HG02798 (cell line): ENCODE data around the gene TASP1.
"Not testable (repeated sequence)": the region's sequence is repeated elsewhere in the genome, so short reads cannot be mapped to it uniquely, and the experiment has no call there.

Experiments used
- ATAC-seq: cut with Tn5 transposase; IDR thresholded peaks from one replicate; pipeline ENCODE4 v1.9.1; 2021; ENCODE audit warnings: mild to moderate bottlenecking; ENCODE audit not compliant: unreplicated experiment, poor library complexity

The TASP1 gene

DNA sequence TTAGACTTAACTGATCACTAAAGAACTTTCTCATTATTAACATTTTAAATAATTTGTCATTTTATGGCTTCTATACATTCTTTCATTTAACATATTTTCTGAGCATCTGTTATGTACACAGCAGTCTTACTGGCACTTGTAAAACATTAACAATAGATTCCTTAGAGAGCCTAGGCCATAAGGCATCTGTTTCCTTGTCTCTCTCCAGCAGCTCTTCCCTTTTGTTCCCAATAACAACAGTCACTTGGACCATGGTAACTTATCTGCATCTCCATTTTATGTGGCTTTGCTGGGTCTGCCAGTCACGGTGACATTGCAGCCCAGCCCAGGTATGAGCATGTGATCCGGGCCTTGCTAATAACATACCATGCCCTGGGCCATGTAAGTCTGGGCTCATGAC lies 11.7 kb upstream of the TASP1 start:
- ATAC-seq = no peak

DNA sequence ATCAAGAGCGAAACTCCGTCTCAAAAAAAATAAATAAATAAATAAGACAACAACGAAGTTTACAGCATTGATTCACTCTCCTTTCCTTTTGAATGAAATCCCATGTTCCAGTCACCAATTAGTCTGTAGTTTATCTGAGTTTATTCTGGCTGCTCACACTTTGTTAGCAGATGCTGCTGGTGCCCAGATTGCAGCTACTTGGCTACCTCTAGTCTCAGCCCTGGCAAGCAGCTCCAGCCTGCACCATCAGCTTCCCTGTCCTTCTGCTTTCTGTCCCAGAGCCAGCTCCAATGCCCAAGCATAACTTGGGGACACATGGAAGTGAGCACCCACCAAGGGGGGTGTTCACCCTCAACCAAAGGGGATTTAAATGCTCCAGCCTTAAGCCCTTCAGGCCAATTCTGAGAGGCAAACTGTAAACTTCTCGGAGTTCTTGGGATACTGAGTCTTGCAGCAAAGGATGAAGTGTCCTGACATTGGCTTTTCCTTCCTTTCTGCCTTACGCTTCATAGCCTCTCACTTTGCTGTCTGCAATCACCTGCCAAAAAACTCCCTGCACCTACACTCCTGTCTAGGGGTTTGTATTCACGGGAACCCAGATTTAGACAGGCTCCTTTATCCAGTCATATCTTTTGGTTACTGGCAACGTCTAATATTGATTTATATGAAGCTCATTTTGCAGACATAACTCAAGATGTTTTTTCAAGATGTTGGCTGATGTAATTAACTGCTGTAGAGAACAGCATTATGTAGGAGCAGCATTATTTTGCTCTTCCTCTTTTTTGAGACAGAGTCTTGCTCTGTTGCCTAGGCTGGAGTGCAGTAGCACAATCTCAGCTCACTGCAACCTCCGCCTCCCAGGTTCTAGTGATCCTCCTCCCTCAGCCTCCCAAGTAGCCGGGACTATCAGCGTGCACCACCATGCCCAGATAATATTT lies 9.8 kb upstream of the TASP1 start:
- ATAC-seq = no peak

DNA sequence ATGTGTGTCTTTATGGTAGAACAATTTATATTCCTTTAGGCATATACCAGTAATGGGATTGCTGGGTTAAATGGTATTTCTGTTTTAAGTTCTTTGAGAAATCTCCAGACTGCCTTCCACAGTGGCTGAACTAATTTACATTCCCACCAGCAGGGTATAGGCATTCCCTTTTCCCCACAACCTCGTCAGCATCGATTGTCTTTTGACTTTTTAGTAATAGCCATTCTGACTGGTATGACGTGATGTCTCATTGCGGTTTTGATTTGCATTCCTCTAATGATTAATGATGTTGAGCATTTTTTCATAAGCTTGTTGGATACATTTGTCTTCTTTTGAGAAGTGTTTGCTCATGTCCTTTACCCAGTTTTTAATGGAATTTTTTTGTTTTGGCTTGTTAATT lies 5.3 kb upstream of the TASP1 start:
- ATAC-seq = no peak

DNA sequence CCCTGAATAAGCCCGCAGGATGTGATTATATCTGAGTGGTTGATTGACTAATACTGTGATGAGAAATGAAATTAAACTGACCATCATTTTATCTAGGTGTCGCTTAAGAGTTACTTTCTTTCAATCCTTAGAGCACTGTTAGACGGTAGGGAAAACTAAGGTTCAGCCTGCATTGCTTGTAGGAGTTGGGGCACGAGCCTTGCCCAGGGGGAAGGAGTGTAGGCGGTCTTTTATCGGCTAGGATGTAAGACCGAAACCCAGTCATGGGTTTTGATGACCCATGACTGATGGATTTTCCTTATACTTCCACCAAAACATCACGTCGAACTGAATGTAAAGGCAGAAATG lies 392 bp upstream of the TASP1 start:
- ATAC-seq = no peak

DNA sequence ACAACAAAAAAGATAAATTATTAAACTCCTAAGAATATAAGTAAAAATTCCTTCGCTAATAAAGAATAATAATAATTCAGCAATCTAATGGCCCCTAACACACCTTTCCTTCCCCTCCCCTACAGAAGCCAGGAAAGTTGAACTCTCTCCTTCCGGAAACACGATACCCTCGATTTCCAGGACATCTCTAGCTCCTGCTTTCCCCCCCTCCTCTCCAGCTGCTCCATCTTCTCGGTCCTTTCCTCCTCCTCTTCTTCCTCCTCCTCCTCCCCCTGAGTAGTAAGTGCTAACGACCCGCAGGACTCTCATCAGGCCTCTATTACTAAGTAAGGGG lies 603 bp downstream of the TASP1 start:
- no peak for ATAC-seq

DNA sequence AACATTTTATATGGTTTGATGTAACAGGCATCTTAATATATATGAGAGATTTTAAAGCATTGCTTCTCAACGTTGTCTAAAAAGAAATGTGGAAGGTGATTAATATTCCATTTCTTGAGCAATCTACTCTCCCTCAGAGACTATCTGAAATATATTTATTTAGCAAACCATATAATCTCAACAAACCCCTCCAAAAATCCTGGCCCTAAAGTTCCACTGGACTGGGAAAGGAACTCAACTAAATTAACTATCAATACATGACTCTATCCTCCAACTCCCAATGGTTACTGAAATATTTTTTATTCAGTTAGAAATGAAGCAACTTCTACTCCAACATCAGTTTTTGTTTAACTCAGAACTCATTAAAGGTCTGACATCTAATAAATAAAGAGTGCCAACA lies 6.3 kb downstream of the TASP1 start:
- ATAC-seq = no peak

DNA sequence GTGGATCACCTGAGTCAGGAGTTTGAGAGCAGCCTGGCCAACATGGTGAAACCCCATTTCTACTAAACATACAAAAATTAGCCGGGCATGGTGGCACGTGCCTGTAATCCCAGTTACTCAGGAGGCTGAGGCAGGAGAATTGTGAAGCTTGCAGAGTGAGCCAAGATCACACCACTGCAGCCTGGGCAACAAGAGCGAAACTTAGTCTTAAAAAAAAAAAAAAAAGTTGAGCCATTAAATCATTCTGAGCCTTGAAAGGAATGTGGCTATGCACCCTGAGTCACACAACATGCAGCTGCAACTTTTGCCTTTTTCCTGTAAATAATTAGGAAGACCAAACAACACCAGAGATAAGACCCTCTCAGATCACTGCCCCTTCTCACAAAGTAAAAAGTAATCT lies 11.2 kb downstream of the TASP1 start:
- ATAC-seq = not testable (repeated sequence)

DNA sequence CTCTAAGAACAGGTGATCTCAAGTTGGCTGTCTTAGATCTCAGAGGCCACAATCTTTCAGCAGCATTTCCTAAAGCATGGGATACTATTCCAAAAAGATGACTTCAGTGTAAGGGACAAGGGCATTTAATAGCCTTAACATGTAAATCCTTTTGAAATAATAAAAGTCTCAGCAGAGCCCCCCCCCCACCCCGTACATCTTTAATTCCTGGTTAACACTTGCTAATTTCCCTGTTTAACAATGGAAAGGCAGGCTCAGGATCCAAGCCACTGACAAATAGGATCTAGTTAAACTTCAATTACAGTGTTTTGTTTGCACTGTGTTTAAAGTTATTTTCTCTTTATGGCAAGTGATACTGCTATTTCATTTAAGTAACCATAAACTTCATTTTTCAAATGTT lies 12.0 kb downstream of the TASP1 start:
- no peak for ATAC-seq

DNA sequence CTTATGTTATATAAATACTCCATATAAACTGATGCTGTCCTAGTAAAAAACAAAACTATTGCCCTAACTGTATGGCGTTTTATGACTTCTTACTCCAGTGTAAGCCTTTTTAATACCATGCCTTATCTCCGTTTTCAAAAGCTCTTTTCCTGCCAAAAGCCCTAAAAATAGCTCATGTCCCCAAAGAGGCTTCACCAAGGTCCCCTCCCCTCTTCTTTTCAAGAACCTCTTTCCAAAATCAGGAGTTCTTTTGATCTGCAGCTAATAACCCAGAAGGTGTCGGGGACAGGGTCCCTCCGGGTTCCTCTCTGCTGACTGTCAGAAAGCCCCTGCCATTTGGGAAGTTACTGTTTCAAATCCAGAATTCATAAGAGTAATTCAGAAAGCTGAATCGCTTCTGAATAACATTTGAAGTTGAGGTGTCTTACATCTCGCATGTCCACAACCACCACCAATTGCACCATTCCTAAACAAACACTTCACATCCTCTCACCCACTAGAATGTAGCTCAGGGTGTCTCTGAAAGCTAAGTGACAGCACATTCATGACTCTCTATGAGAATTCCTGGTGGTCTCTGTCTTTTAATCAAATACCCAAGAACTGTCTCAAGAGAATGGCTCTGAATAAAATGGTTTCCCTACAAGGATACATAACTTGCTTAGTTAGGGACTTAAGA lies 13.3 kb downstream of the TASP1 start:
- no peak for ATAC-seq

DNA sequence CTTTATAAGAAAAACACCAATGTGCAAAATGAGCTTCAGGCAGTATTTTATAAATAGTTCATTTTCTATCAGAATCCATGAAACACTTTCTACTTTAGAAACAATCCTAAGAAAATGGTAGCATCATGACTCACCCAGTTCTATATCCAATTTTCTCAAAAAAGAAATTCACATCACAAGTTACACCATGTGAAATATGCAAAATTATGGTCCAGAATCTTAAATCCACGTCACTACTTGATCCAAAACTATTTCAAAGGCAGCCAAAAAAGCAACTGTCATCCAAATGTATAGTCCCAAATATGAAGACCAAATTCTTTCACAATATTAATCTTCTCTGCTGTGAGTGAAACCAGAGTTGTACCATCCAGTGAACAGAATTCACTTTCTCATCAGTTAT lies 19.3 kb downstream of the TASP1 start:
- not testable (repeated sequence) for ATAC-seq

DNA sequence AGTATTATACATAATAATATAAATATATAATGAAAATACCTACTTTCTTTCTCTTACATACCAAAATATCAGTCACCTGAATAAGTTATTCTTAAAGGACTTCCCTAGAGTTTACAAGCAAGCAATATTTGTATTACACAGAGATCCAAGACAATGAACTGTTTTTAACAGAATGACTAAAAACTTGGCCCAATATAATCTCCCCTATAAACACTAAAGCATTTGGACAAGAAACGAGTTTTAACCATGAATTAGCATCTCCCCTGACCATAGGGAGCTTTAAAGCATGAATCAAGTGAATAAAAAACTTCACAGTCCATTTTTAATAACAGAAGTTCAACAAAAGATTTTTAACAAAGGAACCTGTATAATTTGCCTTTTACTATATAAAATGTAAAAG lies 20.3 kb downstream of the TASP1 start:
- not testable (repeated sequence) for ATAC-seq

DNA sequence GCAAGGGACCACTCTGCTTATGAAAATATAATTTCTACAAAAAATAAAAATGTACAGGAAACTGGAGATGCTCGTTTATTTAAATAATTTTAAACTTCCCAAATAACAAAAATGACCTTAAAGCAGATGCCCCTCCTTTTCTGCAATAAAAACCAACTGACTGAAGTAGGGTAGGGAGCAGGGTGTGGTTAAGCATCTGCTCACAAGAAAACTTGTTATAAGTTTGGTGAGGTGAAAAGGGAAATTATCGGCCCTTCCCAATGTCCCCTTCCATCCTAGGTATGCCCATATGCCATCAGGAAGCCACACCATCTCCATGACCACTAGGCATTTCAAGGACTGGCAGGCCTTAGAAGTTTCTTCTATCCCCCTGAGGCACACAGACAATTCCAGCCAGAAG lies 21.1 kb downstream of the TASP1 start:
- not testable (repeated sequence) for ATAC-seq

DNA sequence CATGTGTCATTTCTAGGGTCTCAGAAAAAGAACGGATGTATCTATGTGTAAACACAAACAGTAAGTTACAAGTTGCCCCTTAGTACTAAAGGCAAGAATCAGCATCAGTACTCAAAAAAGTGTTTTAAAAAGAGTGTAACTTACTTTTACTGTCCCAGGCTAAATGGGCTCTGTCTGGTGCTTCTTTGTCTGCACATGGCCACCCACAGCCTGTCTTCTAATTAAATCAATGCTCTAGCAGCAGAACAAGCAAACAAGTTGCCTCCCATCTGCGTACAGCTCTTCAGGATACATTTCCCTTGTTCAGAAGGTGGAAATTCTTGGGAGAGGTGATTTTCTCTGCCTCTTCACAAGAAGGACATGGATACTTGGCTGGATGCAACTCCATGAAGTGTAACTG lies 22.0 kb downstream of the TASP1 start:
- not testable (repeated sequence) for ATAC-seq

DNA sequence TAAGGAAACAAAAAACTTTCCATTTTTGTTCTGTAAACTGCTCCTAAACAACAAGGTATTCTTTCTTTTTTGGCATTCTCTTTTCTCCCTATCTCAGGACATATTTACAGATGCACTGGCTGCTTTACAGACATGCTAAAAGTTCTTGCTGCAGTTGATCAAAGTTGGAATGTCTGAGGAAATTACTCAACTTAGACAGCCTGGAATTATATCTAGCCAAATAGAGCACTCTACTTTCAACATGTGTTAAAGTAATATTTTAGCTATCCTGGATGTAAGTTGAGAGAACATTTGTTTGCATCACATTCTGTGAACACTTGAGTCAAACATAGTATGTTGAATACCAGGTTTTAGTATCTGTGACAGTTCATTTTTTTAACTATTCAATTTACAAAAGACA lies 24.8 kb downstream of the TASP1 start:
- ATAC-seq = no peak

DNA sequence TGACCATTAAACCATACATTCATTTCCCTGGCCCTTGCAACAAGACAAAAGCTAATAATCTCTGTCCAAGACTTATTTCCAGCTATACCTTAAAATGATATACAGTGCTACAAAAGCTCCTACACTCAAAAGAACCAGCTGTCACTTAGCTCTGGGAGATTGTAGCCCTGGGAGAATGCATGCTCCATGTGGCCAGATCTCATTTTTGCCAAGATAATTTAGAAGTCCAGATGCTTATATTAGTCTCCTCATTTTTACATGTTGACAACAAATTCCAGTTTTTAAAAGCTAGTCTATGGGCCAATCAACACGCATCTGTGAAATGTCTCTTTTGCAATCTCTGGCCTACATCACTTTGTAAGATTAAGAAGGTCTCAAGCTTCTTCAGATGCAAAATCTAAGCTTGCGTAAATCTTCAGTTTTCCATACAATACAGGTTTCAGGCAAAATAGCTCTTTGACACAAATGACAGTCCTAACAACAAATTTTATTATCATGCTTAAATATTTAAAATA lies 27.1 kb downstream of the TASP1 start:
- ATAC-seq = no peak

DNA sequence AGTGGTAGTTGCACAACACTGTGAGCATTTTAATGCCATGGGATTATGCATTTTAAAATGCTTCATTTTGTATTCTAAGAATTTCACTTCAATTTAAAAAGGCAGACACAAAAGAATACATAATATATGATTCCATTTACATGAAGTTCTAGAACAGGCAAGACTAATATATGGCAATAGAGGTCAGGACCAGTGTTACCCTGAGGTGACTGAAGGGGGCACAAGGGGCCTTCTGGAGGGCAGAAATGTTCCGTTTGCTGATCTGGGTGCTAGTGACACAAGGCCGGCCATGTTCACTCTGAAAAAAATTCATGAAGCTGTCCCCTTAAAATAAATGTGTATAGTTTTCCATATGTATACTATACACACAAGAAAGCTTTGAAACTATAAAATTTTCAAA lies 28.5 kb downstream of the TASP1 start:
- ATAC-seq = peak; percentile 34

DNA sequence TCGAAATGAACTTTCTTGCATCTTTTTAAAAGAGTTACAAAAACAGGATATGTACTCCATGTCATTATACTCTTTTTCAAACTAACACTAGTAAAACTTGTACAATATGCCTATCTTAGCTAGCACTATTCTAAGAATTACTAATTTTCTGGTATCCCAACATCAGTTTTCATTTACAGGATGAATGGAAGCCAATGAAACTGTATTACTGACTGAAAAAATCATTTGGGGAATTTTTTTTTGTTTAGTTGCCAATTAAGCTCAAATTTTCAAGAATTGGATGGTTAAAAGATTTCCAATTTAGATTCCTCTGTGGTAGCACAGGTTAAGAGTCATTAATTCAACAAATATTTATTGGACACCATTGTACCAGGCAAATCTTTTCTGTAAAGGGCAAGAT lies 30.7 kb downstream of the TASP1 start:
- ATAC-seq = no peak

DNA sequence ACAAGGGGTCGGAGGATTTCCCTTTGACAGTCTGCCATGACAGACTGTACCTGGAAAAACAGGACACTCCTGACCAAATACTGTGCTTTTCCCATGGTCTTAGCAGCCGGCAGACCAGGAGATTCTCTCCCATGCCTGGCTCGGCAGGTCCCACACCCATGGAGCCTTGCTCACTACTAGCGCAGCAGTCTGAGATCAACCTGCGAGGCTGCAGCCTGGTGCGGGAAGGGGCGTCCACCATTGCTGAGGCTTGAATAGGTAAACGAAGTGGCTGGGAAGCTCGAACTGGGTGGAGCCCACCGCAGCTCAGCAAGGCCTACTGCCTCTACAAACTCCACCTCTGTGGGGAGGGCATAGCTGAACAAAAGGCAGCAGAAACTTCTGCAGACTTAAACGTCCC lies 45.3 kb downstream of the TASP1 start:
- not testable (repeated sequence) for ATAC-seq

DNA sequence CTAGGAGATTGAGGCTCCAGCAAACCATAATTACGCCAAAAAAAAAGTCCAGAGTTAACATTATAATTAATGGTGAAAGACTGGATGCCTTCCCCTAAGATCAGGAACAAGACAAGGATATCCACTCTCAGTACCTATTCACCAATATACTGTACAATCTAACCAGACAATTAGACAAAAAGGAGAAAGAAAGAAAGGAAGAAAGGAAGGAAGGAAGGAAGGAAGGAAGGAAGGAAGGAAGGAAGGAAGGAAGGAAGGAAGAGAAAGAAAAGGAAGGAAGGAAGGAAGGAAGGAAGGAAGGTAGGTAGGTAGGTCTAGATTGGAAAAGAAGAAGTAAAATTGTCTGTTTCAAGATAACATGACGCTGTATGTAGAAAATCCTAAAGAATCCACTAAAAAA lies 50.7 kb downstream of the TASP1 start:
- no peak for ATAC-seq

DNA sequence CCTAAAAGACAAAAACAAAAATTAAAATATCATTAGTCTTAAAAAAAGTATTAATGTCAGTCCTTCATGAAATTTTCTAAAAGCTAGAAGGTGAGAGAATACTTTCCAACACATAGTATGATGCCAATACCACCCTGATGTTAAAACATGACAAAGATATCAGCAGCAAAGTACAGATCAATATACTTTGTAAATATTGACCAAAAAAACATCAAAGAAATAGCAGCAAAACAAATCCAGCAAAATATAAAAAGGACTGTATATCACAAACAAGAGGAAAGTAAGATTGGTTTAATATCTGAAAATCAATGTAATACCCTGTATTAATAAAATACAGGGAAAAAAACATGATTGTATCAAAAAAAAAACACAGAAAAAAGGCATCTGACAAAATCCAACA lies 51.4 kb downstream of the TASP1 start:
- ATAC-seq = no peak

DNA sequence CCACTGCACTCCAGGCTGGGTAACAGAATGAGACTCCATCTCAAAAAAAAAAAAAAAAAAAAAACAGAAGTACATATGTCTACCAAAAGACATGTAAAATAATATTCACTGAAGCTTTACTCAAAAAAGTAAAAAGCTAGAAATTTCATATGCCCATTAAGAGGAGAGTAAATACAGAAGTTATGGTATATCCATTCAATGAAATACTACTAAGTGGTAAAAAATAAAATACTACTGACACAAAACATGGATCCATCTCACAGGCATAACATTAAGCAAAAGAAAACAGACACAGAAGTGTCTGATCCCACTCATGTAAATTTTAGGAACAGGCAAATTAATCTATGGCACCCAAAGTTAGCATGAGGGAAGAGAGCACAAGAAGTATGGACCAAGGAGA lies 52.6 kb downstream of the TASP1 start:
- ATAC-seq = no peak

DNA sequence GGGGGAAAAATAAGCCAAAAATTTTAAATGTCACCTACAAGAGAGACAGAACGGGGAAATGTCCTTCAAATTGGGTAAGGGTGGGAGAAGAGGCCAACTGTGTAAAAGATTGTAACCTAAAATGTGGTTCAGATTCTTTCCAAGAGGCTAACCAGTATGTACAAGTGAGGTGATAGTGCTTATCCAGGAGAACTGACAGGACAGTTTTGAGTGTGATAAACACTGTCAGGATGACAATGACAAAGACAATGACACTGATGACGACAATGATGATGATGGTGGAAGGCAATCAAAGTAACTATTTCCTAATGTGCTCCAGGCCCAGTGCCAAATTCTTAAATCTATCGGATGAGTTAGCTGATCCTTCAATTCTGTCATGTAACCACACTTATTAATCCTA lies 57.3 kb downstream of the TASP1 start:
- ATAC-seq = no peak
